IMR-90 (cell line): ENCODE results near the gene NCAM1. TPM values are rescaled to one million over a fixed set of nuclear protein-coding genes. Genes with fewer than 3 reads are reported as not detected.

Experiments
- ATAC-seq: fragments of 200-7000 bp; cut with Tn5 transposase; 2 replicates; pipeline ENCODE4 v1.9.1; 2020; ENCODE audit warnings: low read depth, mild to moderate bottlenecking, moderate library complexity
- BruUV-seq: library from RNA; stranded (reverse); fragments of 400-500 nt; replicated peaks from 2 replicates; lab custom pipeline; 2021; lab: Mats Ljungman, UMichigan
- CTCF ChIA-PET: fragments of 300-600 bp; formaldehyde crosslinking; extraction: SDS; loops from one replicate; lab custom pipeline; 2021; ENCODE audit warnings: antibody characterized with exemption; lab: Yijun Ruan, JAX
- POLR2A ChIA-PET: fragments of 300-600 bp; sonication (Branson Sonifier 250); formaldehyde crosslinking; loops from one replicate; lab custom pipeline; 2022; ENCODE audit warnings: antibody characterized with exemption; ENCODE audit not compliant: unreplicated experiment; lab: Charles Lee
- DNase-seq: peaks from one replicate; pipeline ENCODE4 v3.0.0; 2013
- H2AFZ ChIP-seq: replicated peaks from 2 replicates; pipeline ENCODE3; 2013; ENCODE audit warnings: low read length, mild to moderate bottlenecking; ENCODE audit not compliant: poor library complexity
- H2AK5ac ChIP-seq: 2 replicates; pipeline ENCODE4 v1.6.1; 2013; ENCODE audit warnings: low read depth, low read length, inconsistent platforms
- H2AK9ac ChIP-seq: replicated peaks from 2 replicates; pipeline ENCODE3; 2013; ENCODE audit warnings: mild to moderate bottlenecking, low read depth, low read length, moderate library complexity; ENCODE audit not compliant: poor library complexity
- H2BK120ac ChIP-seq: 2 replicates; pipeline ENCODE4 v1.6.1; 2013; ENCODE audit warnings: low read depth, low read length, inconsistent platforms
- H2BK15ac ChIP-seq: 3 replicates; pipeline ENCODE4 v1.6.1; 2013; ENCODE audit warnings: low read depth, low read length, inconsistent platforms
- H2BK20ac ChIP-seq: 2 replicates; pipeline ENCODE4 v1.6.1; 2013; ENCODE audit warnings: low read depth, mild to moderate bottlenecking, inconsistent platforms, low read length, moderate library complexity
- H2BK5ac ChIP-seq: 2 replicates; pipeline ENCODE4 v1.6.1; 2013; ENCODE audit warnings: mild to moderate bottlenecking, low read depth, low read length, inconsistent platforms; ENCODE audit not compliant: poor library complexity, severe bottlenecking
- H3K14ac ChIP-seq: replicated peaks from 2 replicates; pipeline ENCODE4 v1.6.1; 2013; ENCODE audit warnings: low read depth, low read length, inconsistent platforms
- H3K18ac ChIP-seq: 2 replicates; pipeline ENCODE4 v1.6.1; 2013; ENCODE audit warnings: low read depth, low read length, control low read depth
- H3K23ac ChIP-seq: 2 replicates; pipeline ENCODE4 v1.6.1; 2013; ENCODE audit warnings: low read depth, low read length, inconsistent platforms
- H3K27ac ChIP-seq: 2 replicates; pipeline ENCODE4 v1.5.1; 2013; ENCODE audit warnings: mild to moderate bottlenecking, control low read depth, low read length; ENCODE audit not compliant: insufficient read depth
- H3K27me3 ChIP-seq: 2 replicates; pipeline ENCODE4 v1.6.1; 2013; ENCODE audit warnings: low read length; ENCODE audit not compliant: control insufficient read depth, insufficient read depth
- H3K36me3 ChIP-seq: 2 replicates; pipeline ENCODE4 v1.6.1; 2013; ENCODE audit warnings: low read length, mixed read lengths; ENCODE audit not compliant: control insufficient read depth, insufficient read depth
- H3K4ac ChIP-seq: 2 replicates; pipeline ENCODE4 v1.6.1; 2013; ENCODE audit warnings: low read depth, low read length, inconsistent platforms
- H3K4me1 ChIP-seq: 2 replicates; pipeline ENCODE4 v1.6.1; 2013; ENCODE audit warnings: low read length, mixed read lengths; ENCODE audit not compliant: control insufficient read depth, insufficient read depth
- H3K4me2 ChIP-seq: 2 replicates; pipeline ENCODE4 v1.6.1; 2013; ENCODE audit warnings: low read depth, mild to moderate bottlenecking, control low read depth, low read length, moderate library complexity
- H3K4me3 ChIP-seq: 2 replicates; pipeline ENCODE4 v1.5.1; 2013; ENCODE audit warnings: low read depth, mild to moderate bottlenecking, control low read depth, low read length, moderate library complexity; ENCODE audit not compliant: insufficient read depth
- H3K56ac ChIP-seq: 2 replicates; pipeline ENCODE4 v1.6.1; 2013; ENCODE audit warnings: low read length, inconsistent platforms; ENCODE audit not compliant: insufficient read depth; ENCODE audit errors: extremely low read depth
- H3K79me1 ChIP-seq, 2 experiments: 2 replicates each; pipeline ENCODE4 v1.6.1; 2013; ENCODE audit warnings: low read length in 2 of 2, inconsistent platforms in 1 of 2, low read depth in 1 of 2
- H3K9ac ChIP-seq: 2 replicates; pipeline ENCODE4 v1.6.1; 2013; ENCODE audit warnings: low read depth, low read length, control low read depth
- H3K9me1 ChIP-seq: 2 replicates; pipeline ENCODE4 v1.6.1; 2013; ENCODE audit warnings: low read length, inconsistent platforms; ENCODE audit not compliant: insufficient read depth
- H3K9me3 ChIP-seq: 2 replicates; pipeline ENCODE4 v1.6.1; 2013; ENCODE audit warnings: low read length; ENCODE audit not compliant: control insufficient read depth, insufficient read depth
- H4K20me1 ChIP-seq: 2 replicates; pipeline ENCODE4 v1.6.1; 2013; ENCODE audit warnings: low read length, inconsistent platforms; ENCODE audit not compliant: insufficient read depth
- H4K5ac ChIP-seq: 2 replicates; pipeline ENCODE4 v1.6.1; 2013; ENCODE audit warnings: mild to moderate bottlenecking, low read depth, low read length, control low read depth
- H4K8ac ChIP-seq, 2 experiments: 2 replicates each; pipeline ENCODE4 v1.6.1; 2013; ENCODE audit warnings: low read depth in 2 of 2, low read length in 2 of 2, control low read depth in 1 of 2, inconsistent platforms in 1 of 2
- H4K91ac ChIP-seq: 2 replicates; pipeline ENCODE4 v1.6.1; 2013; ENCODE audit warnings: low read depth, low read length, inconsistent platforms; ENCODE audit not compliant: insufficient read depth
- BHLHE40 ChIP-seq: fragments of 150-350 bp; IDR thresholded peaks from 2 replicates; pipeline ENCODE4 v1.6.1; 2016; ENCODE audit warnings: mild to moderate bottlenecking, low read depth, low read length
- CEBPB ChIP-seq: IDR thresholded peaks from 2 replicates; pipeline ENCODE4 v1.6.1; 2012; ENCODE audit warnings: low read depth, low read length, improper control_type of control experiment
- CHD1 ChIP-seq: IDR thresholded peaks from 2 replicates; pipeline ENCODE4 v1.6.1; 2012; ENCODE audit warnings: low read depth, low read length, improper control_type of control experiment
- CTCF ChIP-seq: conservative IDR thresholded peaks from 2 replicates; pipeline ENCODE4 v1.5.1; 2012; ENCODE audit warnings: mild to moderate bottlenecking, low read depth, low read length, improper control_type of control experiment
- ELK1 ChIP-seq: fragments of 150-350 bp; IDR thresholded peaks from 2 replicates; pipeline ENCODE4 v1.6.1; 2016; ENCODE audit warnings: low read depth, mild to moderate bottlenecking, low read length, moderate library complexity, borderline replicate concordance
- FOS ChIP-seq: fragments of 150-350 bp; IDR thresholded peaks from 2 replicates; pipeline ENCODE4 v1.6.1; 2016; ENCODE audit warnings: low read depth, low read length
- MAFK ChIP-seq: IDR thresholded peaks from 2 replicates; pipeline ENCODE4 v1.6.1; 2012; ENCODE audit warnings: low read depth, low read length, improper control_type of control experiment
- MAZ ChIP-seq: IDR thresholded peaks from 2 replicates; pipeline ENCODE4 v1.6.1; 2012; ENCODE audit warnings: low read depth, mild to moderate bottlenecking, low read length, improper control_type of control experiment, moderate library complexity, borderline replicate concordance
- MXI1 ChIP-seq: IDR thresholded peaks from 2 replicates; pipeline ENCODE4 v1.6.1; 2012; ENCODE audit warnings: low read depth, mild to moderate bottlenecking, low read length, moderate library complexity, borderline replicate concordance
- NFE2L2 ChIP-seq: fragments of 150-350 bp; IDR thresholded peaks from 2 replicates; pipeline ENCODE4 v1.6.1; 2016; ENCODE audit warnings: low read depth, mild to moderate bottlenecking, low read length
- POLR2A ChIP-seq: IDR thresholded peaks from 2 replicates; pipeline ENCODE4 v1.6.1; 2012; ENCODE audit warnings: mild to moderate bottlenecking, low read depth, low read length
- RAD21 ChIP-seq: IDR thresholded peaks from 2 replicates; pipeline ENCODE4 v1.6.1; 2012; ENCODE audit warnings: low read length, improper control_type of control experiment
- RCOR1 ChIP-seq: IDR thresholded peaks from 2 replicates; pipeline ENCODE4 v1.6.1; 2012; ENCODE audit warnings: mild to moderate bottlenecking, low read length, improper control_type of control experiment; ENCODE audit not compliant: insufficient replicate concordance
- RFX5 ChIP-seq: IDR thresholded peaks from 2 replicates; pipeline ENCODE4 v1.8.0; 2012; ENCODE audit warnings: low read depth, mild to moderate bottlenecking, low read length, moderate library complexity
- SMC3 ChIP-seq: fragments of 150-350 bp; IDR thresholded peaks from 2 replicates; pipeline ENCODE4 v1.6.1; 2016; ENCODE audit warnings: low read depth, mild to moderate bottlenecking, antibody characterized with exemption, low read length, moderate library complexity
- USF2 ChIP-seq: fragments of 150-350 bp; IDR thresholded peaks from 2 replicates; pipeline ENCODE4 v1.6.1; 2017; ENCODE audit warnings: mild to moderate bottlenecking, antibody characterized with exemption, low read length, low read depth
- WGBS, 2 experiments: methylation state at CpG; one replicate each; pipeline versions ENCODE4 v1.1.5 to v1.1.7; 2013; ENCODE audit warnings: missing lambda C conversion rate in 2 of 2; ENCODE audit not compliant: insufficient read length in 1 of 2; ENCODE audit errors: extremely low coverage in 2 of 2; 5-methylcytosine and 5-hydroxymethylcytosine counted together
- dilution Hi-C: fragments of 300-500 bp; cut with HindIII; formaldehyde crosslinking; loops from one replicate; pipeline ENCODE4 v1.14.3; 2018; ENCODE audit warnings: low sequenced_read_pairs; ENCODE audit not compliant: unreplicated experiment
- in situ Hi-C: fragments of 300-500 bp; cut with MboI; formaldehyde crosslinking; loops from 3 replicates; pipeline ENCODE4 v1.14.3; 2019; ENCODE audit warnings: low sequenced_read_pairs, inconsistent platforms, mixed read lengths
- intact Hi-C: fragments of 100-400 bp; cut with micrococcal nuclease; formaldehyde crosslinking; loops from 2 replicates; pipeline ENCODE4 v1.10.0; 2022
- polyA plus RNA-seq, 3 experiments: library from polyadenylated mRNA; depleted of rRNA; stranded (reverse); fragments of >200 nt; gene quantifications; 2 replicates each; pipeline ENCODE4 v1.2.3, GENCODE V29; 2012; ENCODE audit warnings: low replicate concordance in 1 of 3
- total RNA-seq: library from RNA; depleted of rRNA; stranded (reverse); fragments of >200 nt; gene quantifications from 2 replicates; pipeline ENCODE4 v1.2.3, GENCODE V29; 2012

The NCAM1 gene
- total and polyA plus RNA-seq, 2 of the 4 experiments (the other 2 are of a cell fraction) = 0.09 to 0.18 TPM

GRCh38 chr11:113119074-113119473, 157.9 kb downstream of the NCAM1 start:
- Histone ChIP-seq H2AK9ac (no peak overlapping the region), H2BK20ac (no peak overlapping the region), H4K20me1 (no peaks in the 10 kb centered on the region), H2AK5ac (no peak overlapping the region), H3K56ac (no peak overlapping the region), H4K91ac (no peak overlapping the region), H3K4ac (no peak overlapping the region), H3K14ac (no peak overlapping the region), H3K4me3 (no peak overlapping the region), H2BK15ac (no peak overlapping the region), H2BK120ac (no peak overlapping the region), H3K27me3 (no peaks in the 10 kb centered on the region), H4K5ac (no peak overlapping the region), H3K9me3 (no peaks in the 10 kb centered on the region), H3K9me1 (no peaks in the 10 kb centered on the region), H4K8ac (no peak overlapping the region), H2BK5ac (no peak overlapping the region), H3K36me3 (no peaks in the 10 kb centered on the region), H3K9ac (no peak overlapping the region), H3K23ac (no peak overlapping the region), H3K4me1 (no peaks in the 10 kb centered on the region), H3K79me1 (no peaks in the 10 kb centered on the region), H3K4me2 (no peak overlapping the region), H3K18ac (no peak overlapping the region), H3K27ac (no peak overlapping the region), H2AFZ (no peak overlapping the region)
- POLR2A ChIA-PET = interaction anchor here (0.6 kb wide), 1 partner anchor 93 kb away, joined by 4 read pairs; no protein-coding TSS in a partner anchor
- CTCF ChIA-PET = no interaction called here
- DNase-seq = no peak
- no peak for TF ChIP-seq SMC3
- no peak for TF ChIP-seq CEBPB
- no peak for TF ChIP-seq POLR2A
- no peak for TF ChIP-seq ELK1
- no peak for TF ChIP-seq USF2
- no peak for TF ChIP-seq CTCF
- no peak for TF ChIP-seq FOS
- TF ChIP-seq MXI1 = no peak
- TF ChIP-seq RAD21 = no peak
- no peak for TF ChIP-seq RFX5
- no peak for TF ChIP-seq MAFK
- no peak for TF ChIP-seq RCOR1
- TF ChIP-seq BHLHE40 = no peak
- no peak for TF ChIP-seq CHD1
- no peak for TF ChIP-seq NFE2L2
- no peak for TF ChIP-seq MAZ
- in situ Hi-C loops = no loop called here
- dilution Hi-C loops = no loop called here
- no peak for ATAC-seq
- BruUV-seq = no TSS peak
- 88% methylated on average over 1 of the region's 3 CpGs; no CpG with 5 or more reads in 1 of the 2 experiments for WGBS, 2 experiments
- intact Hi-C loops = no loop called here
